NB4 (cell line): ENCODE results near the gene CCDC57.

Experiments used
- MYC ChIP-seq: IDR thresholded peaks from 2 replicates; pipeline ENCODE4 v1.6.1; 2011; ENCODE audit warnings: low read depth, low read length
- POLR2A ChIP-seq: IDR thresholded peaks from 2 replicates; pipeline ENCODE4 v1.6.1; 2011; ENCODE audit warnings: mild to moderate bottlenecking; ENCODE audit not compliant: insufficient read length; ENCODE audit errors: extremely low read depth
- TF ChIP-seq, protein P1 (sequence below): IDR thresholded peaks from one replicate; pipeline ENCODE4 v1.5.1; 2012; ENCODE audit warnings: low read depth, low read length
- TF ChIP-seq, protein P2 (sequence below): IDR thresholded peaks from 2 replicates; pipeline ENCODE4 v1.6.1; 2011; ENCODE audit warnings: low read depth, low read length

DNA sequence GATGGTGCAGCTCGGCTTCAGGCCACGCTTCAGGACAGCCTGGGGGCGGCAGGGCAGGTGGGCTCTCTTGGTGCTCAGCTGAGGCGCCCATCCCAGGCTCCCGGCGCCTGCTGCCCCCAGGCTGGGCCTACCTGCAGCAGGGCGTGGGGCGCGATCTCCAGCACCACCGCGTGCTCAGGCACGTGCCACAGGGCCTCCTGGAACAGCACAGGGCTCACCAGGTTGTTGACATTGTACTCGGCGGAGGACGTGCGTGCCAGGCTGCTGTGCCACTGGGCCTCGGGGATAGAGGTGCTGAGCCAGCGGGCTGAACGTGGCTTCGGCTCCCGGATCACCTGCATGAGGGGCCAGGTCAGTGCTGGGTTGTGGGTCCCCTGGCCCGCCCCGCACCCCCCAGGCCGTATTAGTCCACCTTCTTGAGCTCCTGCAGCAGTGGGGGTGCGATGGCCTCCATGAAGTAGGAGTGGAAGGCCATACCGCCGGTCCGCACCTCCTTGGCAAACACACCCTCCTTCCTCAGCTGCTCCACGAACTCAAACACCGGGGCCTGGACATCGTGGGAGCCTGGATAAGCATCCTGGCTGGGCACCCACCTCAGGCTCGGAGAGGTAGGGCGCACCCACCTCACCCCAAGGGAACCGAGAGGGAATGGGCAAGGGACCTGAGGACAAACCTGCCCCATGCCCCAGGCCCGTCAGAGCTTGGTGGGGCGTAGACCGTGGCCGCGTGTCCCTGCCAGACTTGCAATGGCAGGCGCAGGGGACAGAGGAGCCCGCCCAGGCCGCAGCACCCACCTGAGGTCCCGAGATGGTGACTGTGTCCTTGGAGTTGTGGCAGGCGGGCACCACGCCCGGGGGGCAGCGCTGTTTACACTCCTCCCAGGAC lies 123.6 kb downstream of the CCDC57 start:
- TF ChIP-seq, protein P1, sequence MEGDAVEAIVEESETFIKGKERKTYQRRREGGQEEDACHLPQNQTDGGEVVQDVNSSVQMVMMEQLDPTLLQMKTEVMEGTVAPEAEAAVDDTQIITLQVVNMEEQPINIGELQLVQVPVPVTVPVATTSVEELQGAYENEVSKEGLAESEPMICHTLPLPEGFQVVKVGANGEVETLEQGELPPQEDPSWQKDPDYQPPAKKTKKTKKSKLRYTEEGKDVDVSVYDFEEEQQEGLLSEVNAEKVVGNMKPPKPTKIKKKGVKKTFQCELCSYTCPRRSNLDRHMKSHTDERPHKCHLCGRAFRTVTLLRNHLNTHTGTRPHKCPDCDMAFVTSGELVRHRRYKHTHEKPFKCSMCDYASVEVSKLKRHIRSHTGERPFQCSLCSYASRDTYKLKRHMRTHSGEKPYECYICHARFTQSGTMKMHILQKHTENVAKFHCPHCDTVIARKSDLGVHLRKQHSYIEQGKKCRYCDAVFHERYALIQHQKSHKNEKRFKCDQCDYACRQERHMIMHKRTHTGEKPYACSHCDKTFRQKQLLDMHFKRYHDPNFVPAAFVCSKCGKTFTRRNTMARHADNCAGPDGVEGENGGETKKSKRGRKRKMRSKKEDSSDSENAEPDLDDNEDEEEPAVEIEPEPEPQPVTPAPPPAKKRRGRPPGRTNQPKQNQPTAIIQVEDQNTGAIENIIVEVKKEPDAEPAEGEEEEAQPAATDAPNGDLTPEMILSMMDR = no peak
- TF ChIP-seq POLR2A (peak; percentile 7), MYC (no peak)
- TF ChIP-seq, protein P2, sequence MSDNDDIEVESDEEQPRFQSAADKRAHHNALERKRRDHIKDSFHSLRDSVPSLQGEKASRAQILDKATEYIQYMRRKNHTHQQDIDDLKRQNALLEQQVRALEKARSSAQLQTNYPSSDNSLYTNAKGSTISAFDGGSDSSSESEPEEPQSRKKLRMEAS = no peak
